ENCODE results near the gene TRIM2. TPM values are rescaled to one million over a fixed set of nuclear protein-coding genes. Genes with fewer than 3 reads are reported as not detected.

The TRIM2 gene
- polyA plus RNA-seq, 1 of the 3 experiments (the other 2 are of a cell fraction) = 16.4 TPM

DNA sequence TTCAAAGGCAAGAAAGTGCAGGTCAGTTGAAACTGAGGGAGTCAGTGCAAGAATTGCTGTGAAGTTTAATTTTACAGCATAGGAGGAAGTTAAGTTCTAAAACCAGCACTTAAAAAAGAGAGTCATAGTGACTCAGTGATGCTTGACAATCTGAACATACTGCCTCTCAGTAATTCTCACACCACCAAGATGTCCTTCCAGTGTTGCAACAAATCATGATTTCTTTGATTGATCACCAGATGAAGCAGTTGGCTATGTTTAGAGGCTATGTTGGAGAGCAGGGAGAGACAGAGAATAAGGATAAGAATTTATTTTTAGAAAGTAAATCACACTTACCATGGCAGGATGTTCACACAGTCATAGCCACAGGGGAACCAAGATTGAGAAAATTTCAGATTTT lies 13.2 kb downstream of the TRIM2 start:
- H3K9ac ChIP-seq = no peak overlapping the region
- no peaks in the 10 kb centered on the region for H3K9me3 ChIP-seq
- H2AFZ ChIP-seq (ENCODE audit: low read depth) = no peak overlapping the region
- no peaks in the 10 kb centered on the region for H3K9me2 ChIP-seq
- no peak overlapping the region for H3K4me3 ChIP-seq (ENCODE audit: low read depth in 2 of 2, low read length in 1 of 2)
- no peak for TF ChIP-seq EP300 (IDR thresholded peaks at IDR 0.05; ENCODE audit: borderline replicate concordance in 1 of 2, low read depth in 1 of 2, low read length in 1 of 2)
- TF ChIP-seq, protein P1, sequence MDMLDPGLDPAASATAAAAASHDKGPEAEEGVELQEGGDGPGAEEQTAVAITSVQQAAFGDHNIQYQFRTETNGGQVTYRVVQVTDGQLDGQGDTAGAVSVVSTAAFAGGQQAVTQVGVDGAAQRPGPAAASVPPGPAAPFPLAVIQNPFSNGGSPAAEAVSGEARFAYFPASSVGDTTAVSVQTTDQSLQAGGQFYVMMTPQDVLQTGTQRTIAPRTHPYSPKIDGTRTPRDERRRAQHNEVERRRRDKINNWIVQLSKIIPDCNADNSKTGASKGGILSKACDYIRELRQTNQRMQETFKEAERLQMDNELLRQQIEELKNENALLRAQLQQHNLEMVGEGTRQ (IDR thresholded peaks at IDR 0.05; ENCODE audit: borderline replicate concordance, low read depth, low read length) = no peak
- TF ChIP-seq FOXM1 (IDR thresholded peaks at IDR 0.05; ENCODE audit: low read depth) = no peak
- no peak for TF ChIP-seq SMC3 (IDR thresholded peaks at IDR 0.05; ENCODE audit: low read depth, low read length)
- no peak for TF ChIP-seq RCOR1 (IDR thresholded peaks at IDR 0.05; ENCODE audit: low read length)
- no peak for TF ChIP-seq TAF1 (IDR thresholded peaks at IDR 0.05; ENCODE audit: borderline replicate concordance, low read depth, low read length)
- TF ChIP-seq ELF1 (IDR thresholded peaks at IDR 0.05) = no peak
- TF ChIP-seq, protein P2, sequence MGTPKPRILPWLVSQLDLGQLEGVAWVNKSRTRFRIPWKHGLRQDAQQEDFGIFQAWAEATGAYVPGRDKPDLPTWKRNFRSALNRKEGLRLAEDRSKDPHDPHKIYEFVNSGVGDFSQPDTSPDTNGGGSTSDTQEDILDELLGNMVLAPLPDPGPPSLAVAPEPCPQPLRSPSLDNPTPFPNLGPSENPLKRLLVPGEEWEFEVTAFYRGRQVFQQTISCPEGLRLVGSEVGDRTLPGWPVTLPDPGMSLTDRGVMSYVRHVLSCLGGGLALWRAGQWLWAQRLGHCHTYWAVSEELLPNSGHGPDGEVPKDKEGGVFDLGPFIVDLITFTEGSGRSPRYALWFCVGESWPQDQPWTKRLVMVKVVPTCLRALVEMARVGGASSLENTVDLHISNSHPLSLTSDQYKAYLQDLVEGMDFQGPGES (IDR thresholded peaks at IDR 0.05; ENCODE audit: low read depth, low read length) = no peak
- no peak for TF ChIP-seq TEAD4 (IDR thresholded peaks at IDR 0.05; ENCODE audit: borderline replicate concordance, insufficient read depth)
- no peak for TF ChIP-seq EZH2phosphoT487 (IDR thresholded peaks at IDR 0.05; ENCODE audit: borderline replicate concordance, low read depth)
- no peak for TF ChIP-seq RAD21 (IDR thresholded peaks at IDR 0.05; ENCODE audit: low read length)
- TF ChIP-seq, protein P3, sequence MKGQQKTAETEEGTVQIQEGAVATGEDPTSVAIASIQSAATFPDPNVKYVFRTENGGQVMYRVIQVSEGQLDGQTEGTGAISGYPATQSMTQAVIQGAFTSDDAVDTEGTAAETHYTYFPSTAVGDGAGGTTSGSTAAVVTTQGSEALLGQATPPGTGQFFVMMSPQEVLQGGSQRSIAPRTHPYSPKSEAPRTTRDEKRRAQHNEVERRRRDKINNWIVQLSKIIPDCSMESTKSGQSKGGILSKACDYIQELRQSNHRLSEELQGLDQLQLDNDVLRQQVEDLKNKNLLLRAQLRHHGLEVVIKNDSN (IDR thresholded peaks at IDR 0.05; ENCODE audit: borderline replicate concordance, low read depth) = no peak
- TF ChIP-seq JUND (IDR thresholded peaks at IDR 0.05) = no peak
- TF ChIP-seq NRF1 (IDR thresholded peaks at IDR 0.05; ENCODE audit: low read depth, low read length) = no peak
- TF ChIP-seq TCF12 (IDR thresholded peaks at IDR 0.05) = no peak
- TF ChIP-seq, protein P4, sequence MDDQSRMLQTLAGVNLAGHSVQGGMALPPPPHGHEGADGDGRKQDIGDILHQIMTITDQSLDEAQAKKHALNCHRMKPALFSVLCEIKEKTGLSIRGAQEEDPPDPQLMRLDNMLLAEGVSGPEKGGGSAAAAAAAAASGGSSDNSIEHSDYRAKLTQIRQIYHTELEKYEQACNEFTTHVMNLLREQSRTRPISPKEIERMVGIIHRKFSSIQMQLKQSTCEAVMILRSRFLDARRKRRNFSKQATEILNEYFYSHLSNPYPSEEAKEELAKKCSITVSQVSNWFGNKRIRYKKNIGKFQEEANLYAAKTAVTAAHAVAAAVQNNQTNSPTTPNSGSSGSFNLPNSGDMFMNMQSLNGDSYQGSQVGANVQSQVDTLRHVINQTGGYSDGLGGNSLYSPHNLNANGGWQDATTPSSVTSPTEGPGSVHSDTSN (IDR thresholded peaks at IDR 0.05) = no peak
- no peak for TF ChIP-seq RFX5 (IDR thresholded peaks at IDR 0.05; ENCODE audit: low read length)
- H4K20me1 ChIP-seq (ENCODE audit: insufficient read depth) = no peaks in the 10 kb centered on the region
- no peaks in the 10 kb centered on the region for H3K79me2 ChIP-seq (ENCODE audit: insufficient read depth)
- CTCF ChIA-PET = interaction anchor here (0.6 kb wide), 1 partner anchor 288 kb away, joined by 3 read pairs; no protein-coding TSS in a partner anchor
- no peaks in the 10 kb centered on the region for H3K27me3 ChIP-seq (ENCODE audit: insufficient read depth)
- H3K4me2 ChIP-seq = no peak overlapping the region
- H3F3A ChIP-seq (replicated peaks; ENCODE audit: insufficient read depth) = peaks cover 8% of the 10 kb centered on the region
- POLR2A ChIA-PET = no interaction called here
- no peak for DNase-seq
- no peak overlapping the region for H3K27ac ChIP-seq (ENCODE audit: low read depth in 2 of 2, low read length in 1 of 2)
- H3K36me3 ChIP-seq (replicated peaks in 1 of 2; ENCODE audit: control insufficient read depth in 1 of 2, insufficient read depth in 2 of 2, low read length in 1 of 2) = no peaks in the 10 kb centered on the region
- peaks cover 0 to 13% of the 10 kb centered on the region in 2 experiments; a peak in 2 of 4 replicates for H3K4me1 ChIP-seq (ENCODE audit: control insufficient read depth in 1 of 2, insufficient read depth in 2 of 2, low read depth in 1 of 2, low read length in 1 of 2)
